ENCODE measurements around the gene DYNLT5.
"Not testable (repeated sequence)": the region's sequence is repeated elsewhere in the genome, so short reads cannot be mapped to it uniquely, and the experiment has no call there.

DYNLT5 gene

GRCh38 chr1:66750577-66750976, 1.7 kb upstream of the DYNLT5 start:
- DNase-seq = no peak

- DNase-seq = no peak
Observed at GRCh38 chr1:66751160-66751559, 1.1 kb upstream of the DYNLT5 start.

- DNase-seq = peak in 3 of 56 donors; percentile 1 to 57 (median 3)
Observed at GRCh38 chr1:66752671-66753371, 562 bp downstream of the DYNLT5 start.

GRCh38 chr1:66757722-66758240, 5.5 kb downstream of the DYNLT5 start:
- no peak for DNase-seq

GRCh38 chr1:66758241-66758755, 6.0 kb downstream of the DYNLT5 start:
- peak in 1 of 56 donors; percentile 12 for DNase-seq

GRCh38 chr1:66760506-66760905, 8.2 kb downstream of the DYNLT5 start:
- no peak for DNase-seq

- no peak for DNase-seq
Observed at GRCh38 chr1:66761221-66761620, 9.0 kb downstream of the DYNLT5 start.

GRCh38 chr1:66764994-66765578, 12.8 kb downstream of the DYNLT5 start:
- DNase-seq = peak in 13 of 56 donors; percentile 0 to 73 (median 10)

- DNase-seq = no peak
Observed at GRCh38 chr1:66767626-66768025, 15.4 kb downstream of the DYNLT5 start.

GRCh38 chr1:66768965-66769364, 16.7 kb downstream of the DYNLT5 start:
- no peak for DNase-seq

GRCh38 chr1:66769512-66770229, 17.4 kb downstream of the DYNLT5 start:
- DNase-seq = no peak

- no peak for DNase-seq
Observed at GRCh38 chr1:66770240-66770639, 18.0 kb downstream of the DYNLT5 start.

GRCh38 chr1:66770694-66771093, 18.4 kb downstream of the DYNLT5 start:
- no peak for DNase-seq

- no peak for DNase-seq
Observed at GRCh38 chr1:66773227-66773626, 21.0 kb downstream of the DYNLT5 start.

GRCh38 chr1:66774438-66774837, 22.2 kb downstream of the DYNLT5 start:
- DNase-seq = no peak

- no peak for DNase-seq
Observed at GRCh38 chr1:66775646-66776045, 23.4 kb downstream of the DYNLT5 start.

- no peak for DNase-seq
Observed at GRCh38 chr1:66777831-66778230, 25.6 kb downstream of the DYNLT5 start.

GRCh38 chr1:66778266-66778665, 26.0 kb downstream of the DYNLT5 start:
- DNase-seq = no peak

GRCh38 chr1:66778969-66779368, 26.7 kb downstream of the DYNLT5 start:
- no peak for DNase-seq

GRCh38 chr1:66779475-66780078, 27.3 kb downstream of the DYNLT5 start:
- DNase-seq = no peak

- not testable (repeated sequence) for DNase-seq
Observed at GRCh38 chr1:66785800-66786199, 33.5 kb downstream of the DYNLT5 start.

- DNase-seq = no peak
Observed at GRCh38 chr1:66787641-66788040, 35.4 kb downstream of the DYNLT5 start.
